ENCODE measurements around the gene HMMR.
A peak's percentile ranks its signal among the peaks of the same experiment; 100 is the strongest.
"Not testable (repeated sequence)": the region's sequence is repeated elsewhere in the genome, so short reads cannot be mapped to it uniquely, and the experiment has no call there.

HMMR gene

GRCh38 chr5:163460562-163461171 is at the start of gene HMMR:
Gene HMMR (plus strand): TSS chr5:163460632. CDS start chr5:163460693, 61 bp downstream.
- peak within 1 kb of the TSS; percentile 90 for H3K27ac ChIP-seq (ENCODE audit: low read length)
- no peaks in the 10 kb centered on the region for H3K27me3 ChIP-seq (ENCODE audit: control insufficient read depth, insufficient read depth, low read length)
- peak within 1 kb of the TSS; percentile 92 for H3K4me3 ChIP-seq (ENCODE audit: low read length)
- no peaks in the 10 kb centered on the region for H3K9me3 ChIP-seq (ENCODE audit: control insufficient read depth, low read depth, low read length)
- peaks cover 6% of the 10 kb centered on the region for H3K4me1 ChIP-seq (ENCODE audit: control insufficient read depth, low read depth, low read length)
- peaks cover 19% of the 10 kb centered on the region for H3K36me3 ChIP-seq (ENCODE audit: control insufficient read depth, low read depth, low read length)
- peak within 1 kb of the TSS; percentile 91 for H3K9ac ChIP-seq (ENCODE audit: low read length)

GRCh38 chr5:163415673-163416072 is 44.8 kb upstream of the HMMR start:
- H3K36me3 ChIP-seq (ENCODE audit: control insufficient read depth, low read depth, low read length); H3K27me3 ChIP-seq (ENCODE audit: control insufficient read depth, insufficient read depth, low read length); H3K9ac ChIP-seq (ENCODE audit: low read length); H3K9me3 ChIP-seq (ENCODE audit: control insufficient read depth, low read depth, low read length); H3K27ac ChIP-seq (ENCODE audit: low read length): not testable (repeated sequence)
- Histone ChIP-seq H3K4me1 (ENCODE audit: control insufficient read depth, low read depth, low read length) (peaks cover 12% of the 10 kb centered on the region), H3K4me3 (ENCODE audit: low read length) (peak overlapping the region; percentile 8)

- no peaks in the 10 kb centered on the region for H3K4me1 ChIP-seq (ENCODE audit: control insufficient read depth, low read depth, low read length)
- H3K36me3 ChIP-seq (ENCODE audit: control insufficient read depth, low read depth, low read length) = no peaks in the 10 kb centered on the region
- H3K27ac ChIP-seq (ENCODE audit: low read length) = no peak overlapping the region
- no peaks in the 10 kb centered on the region for H3K9me3 ChIP-seq (ENCODE audit: control insufficient read depth, low read depth, low read length)
- H3K4me3 ChIP-seq (ENCODE audit: low read length) = no peak overlapping the region
- no peaks in the 10 kb centered on the region for H3K27me3 ChIP-seq (ENCODE audit: control insufficient read depth, insufficient read depth, low read length)
- no peak overlapping the region for H3K9ac ChIP-seq (ENCODE audit: low read length)
Measured at GRCh38 chr5:163424836-163425235, 35.6 kb upstream of the HMMR start.

GRCh38 chr5:163426128-163426527 is 34.3 kb upstream of the HMMR start:
- H3K9ac ChIP-seq (ENCODE audit: low read length); H3K27me3 ChIP-seq (ENCODE audit: control insufficient read depth, insufficient read depth, low read length); H3K4me1 ChIP-seq (ENCODE audit: control insufficient read depth, low read depth, low read length); H3K27ac ChIP-seq (ENCODE audit: low read length); H3K36me3 ChIP-seq (ENCODE audit: control insufficient read depth, low read depth, low read length); H3K9me3 ChIP-seq (ENCODE audit: control insufficient read depth, low read depth, low read length); H3K4me3 ChIP-seq (ENCODE audit: low read length): not testable (repeated sequence)

GRCh38 chr5:163432544-163432943 is 27.9 kb upstream of the HMMR start:
- no peaks in the 10 kb centered on the region for H3K27me3 ChIP-seq (ENCODE audit: control insufficient read depth, insufficient read depth, low read length)
- peaks cover 14% of the 10 kb centered on the region for H3K4me1 ChIP-seq (ENCODE audit: control insufficient read depth, low read depth, low read length)
- no peaks in the 10 kb centered on the region for H3K9me3 ChIP-seq (ENCODE audit: control insufficient read depth, low read depth, low read length)
- no peak overlapping the region for H3K27ac ChIP-seq (ENCODE audit: low read length)
- H3K36me3 ChIP-seq (ENCODE audit: control insufficient read depth, low read depth, low read length) = no peaks in the 10 kb centered on the region
- H3K4me3 ChIP-seq (ENCODE audit: low read length) = no peak overlapping the region
- no peak overlapping the region for H3K9ac ChIP-seq (ENCODE audit: low read length)

GRCh38 chr5:163433271-163433670 is 27.2 kb upstream of the HMMR start:
- H3K4me1 ChIP-seq (ENCODE audit: control insufficient read depth, low read depth, low read length) = peaks cover 14% of the 10 kb centered on the region
- no peaks in the 10 kb centered on the region for H3K27me3 ChIP-seq (ENCODE audit: control insufficient read depth, insufficient read depth, low read length)
- H3K27ac ChIP-seq (ENCODE audit: low read length) = no peak overlapping the region
- H3K4me3 ChIP-seq (ENCODE audit: low read length) = no peak overlapping the region
- H3K9ac ChIP-seq (ENCODE audit: low read length) = no peak overlapping the region
- H3K36me3 ChIP-seq (ENCODE audit: control insufficient read depth, low read depth, low read length) = no peaks in the 10 kb centered on the region
- H3K9me3 ChIP-seq (ENCODE audit: control insufficient read depth, low read depth, low read length) = no peaks in the 10 kb centered on the region

GRCh38 chr5:163434401-163434866 is 26.0 kb upstream of the HMMR start:
- Histone ChIP-seq H3K36me3 (ENCODE audit: control insufficient read depth, low read depth, low read length) (peaks cover 7% of the 10 kb centered on the region), H3K9me3 (ENCODE audit: control insufficient read depth, low read depth, low read length) (no peaks in the 10 kb centered on the region), H3K4me3 (ENCODE audit: low read length) (no peak overlapping the region), H3K27me3 (ENCODE audit: control insufficient read depth, insufficient read depth, low read length) (no peaks in the 10 kb centered on the region), H3K27ac (ENCODE audit: low read length) (no peak overlapping the region), H3K4me1 (ENCODE audit: control insufficient read depth, low read depth, low read length) (peaks cover 19% of the 10 kb centered on the region), H3K9ac (ENCODE audit: low read length) (no peak overlapping the region)

- Histone ChIP-seq H3K4me3 (ENCODE audit: low read length) (peak overlapping the region; percentile 73), H3K9ac (ENCODE audit: low read length) (peak overlapping the region; percentile 98), H3K27ac (ENCODE audit: low read length) (peak overlapping the region; percentile 86), H3K4me1 (ENCODE audit: control insufficient read depth, low read depth, low read length) (peaks cover 25% of the 10 kb centered on the region), H3K36me3 (ENCODE audit: control insufficient read depth, low read depth, low read length) (peaks cover 28% of the 10 kb centered on the region), H3K27me3 (ENCODE audit: control insufficient read depth, insufficient read depth, low read length) (no peaks in the 10 kb centered on the region), H3K9me3 (ENCODE audit: control insufficient read depth, low read depth, low read length) (no peaks in the 10 kb centered on the region)
Measured at GRCh38 chr5:163436515-163436914, 23.9 kb upstream of the HMMR start.

- Histone ChIP-seq H3K4me1 (ENCODE audit: control insufficient read depth, low read depth, low read length) (peaks cover 25% of the 10 kb centered on the region), H3K36me3 (ENCODE audit: control insufficient read depth, low read depth, low read length) (peaks cover 32% of the 10 kb centered on the region), H3K27me3 (ENCODE audit: control insufficient read depth, insufficient read depth, low read length) (no peaks in the 10 kb centered on the region), H3K4me3 (ENCODE audit: low read length) (peak overlapping the region; percentile 73), H3K27ac (ENCODE audit: low read length) (peak overlapping the region; percentile 86), H3K9ac (ENCODE audit: low read length) (peak overlapping the region; percentile 98), H3K9me3 (ENCODE audit: control insufficient read depth, low read depth, low read length) (no peaks in the 10 kb centered on the region)
Measured at GRCh38 chr5:163437011-163437308, 23.5 kb upstream of the HMMR start.

- Histone ChIP-seq H3K4me3 (ENCODE audit: low read length) (peak within 1 kb of the TSS; percentile 99), H3K27me3 (ENCODE audit: control insufficient read depth, insufficient read depth, low read length) (no peaks in the 10 kb centered on the region), H3K4me1 (ENCODE audit: control insufficient read depth, low read depth, low read length) (peaks cover 25% of the 10 kb centered on the region), H3K27ac (ENCODE audit: low read length) (peak within 1 kb of the TSS; percentile 97), H3K9me3 (ENCODE audit: control insufficient read depth, low read depth, low read length) (no peaks in the 10 kb centered on the region), H3K36me3 (ENCODE audit: control insufficient read depth, low read depth, low read length) (peaks cover 38% of the 10 kb centered on the region), H3K9ac (ENCODE audit: low read length) (peak within 1 kb of the TSS; percentile 98)
Measured at GRCh38 chr5:163437309-163438182, 22.9 kb upstream of the HMMR start, which contains the start of gene CCNG1. Gene CCNG1 (plus strand): TSS chr5:163437595. CDS start chr5:163439257, 1,662 bp downstream.

- Histone ChIP-seq H3K36me3 (ENCODE audit: control insufficient read depth, low read depth, low read length) (peaks cover 53% of the 10 kb centered on the region), H3K9me3 (ENCODE audit: control insufficient read depth, low read depth, low read length) (no peaks in the 10 kb centered on the region), H3K27ac (ENCODE audit: low read length) (no peak overlapping the region), H3K4me1 (ENCODE audit: control insufficient read depth, low read depth, low read length) (peaks cover 19% of the 10 kb centered on the region), H3K4me3 (ENCODE audit: low read length) (peak overlapping the region; percentile 99), H3K9ac (ENCODE audit: low read length) (peak overlapping the region; percentile 98), H3K27me3 (ENCODE audit: control insufficient read depth, insufficient read depth, low read length) (no peaks in the 10 kb centered on the region)
Measured at GRCh38 chr5:163439092-163439425, 21.4 kb upstream of the HMMR start.

- Histone ChIP-seq H3K9ac (ENCODE audit: low read length) (no peak overlapping the region), H3K36me3 (ENCODE audit: control insufficient read depth, low read depth, low read length) (peaks cover 72% of the 10 kb centered on the region), H3K4me1 (ENCODE audit: control insufficient read depth, low read depth, low read length) (peaks cover 19% of the 10 kb centered on the region), H3K4me3 (ENCODE audit: low read length) (no peak overlapping the region), H3K27me3 (ENCODE audit: control insufficient read depth, insufficient read depth, low read length) (no peaks in the 10 kb centered on the region), H3K9me3 (ENCODE audit: control insufficient read depth, low read depth, low read length) (no peaks in the 10 kb centered on the region), H3K27ac (ENCODE audit: low read length) (no peak overlapping the region)
Measured at GRCh38 chr5:163440954-163441353, 19.5 kb upstream of the HMMR start.

Data from iPS-18a (cell line).